Measurements from ENCODE around the gene GEMIN7.

DNA sequence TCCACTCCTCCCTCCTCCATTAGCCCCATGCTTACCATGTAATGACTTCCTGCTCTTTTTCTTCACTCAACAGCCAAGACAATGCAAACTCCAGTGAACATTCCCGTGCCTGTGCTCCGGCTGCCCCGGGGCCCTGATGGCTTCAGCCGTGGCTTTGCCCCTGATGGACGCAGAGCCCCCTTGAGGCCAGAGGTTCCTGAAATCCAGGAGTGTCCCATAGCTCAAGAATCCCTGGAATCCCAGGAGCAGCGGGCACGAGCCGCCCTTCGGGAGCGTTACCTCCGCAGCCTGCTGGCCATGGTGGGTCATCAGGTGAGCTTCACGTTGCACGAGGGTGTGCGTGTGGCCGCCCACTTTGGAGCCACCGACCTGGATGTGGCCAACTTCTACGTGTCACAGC lies 11.0 kb downstream of the GEMIN7 start:
- TF ChIP-seq EP300 (IDR thresholded peaks at IDR 0.05): no peak
- no peak for TF ChIP-seq CTCF (IDR thresholded peaks at IDR 0.05)
- TF ChIP-seq POLR2A (IDR thresholded peaks at IDR 0.05): no peak
